ENCODE measurements around the gene CNGA2.

The CNGA2 gene

GRCh38 chrX:151699746-151700145 is 34.8 kb upstream of the CNGA2 start:
- Histone ChIP-seq H3K27ac (ENCODE audit: low read depth in 2 of 2, low read length in 2 of 2) (no peak overlapping the region), H3K4me1 (ENCODE audit: control insufficient read depth in 2 of 2, insufficient read depth in 2 of 2, low read length in 2 of 2) (no peaks in the 10 kb centered on the region), H3K27me3 (ENCODE audit: control insufficient read depth in 2 of 2, insufficient read depth in 2 of 2, low read length in 2 of 2) (peaks cover 0 to 4% of the 10 kb centered on the region in 2 donors), H3K9me3 (ENCODE audit: control insufficient read depth in 2 of 2, low read length in 2 of 2) (no peaks in the 10 kb centered on the region), H3K36me3 (ENCODE audit: control insufficient read depth in 2 of 2, insufficient read depth in 2 of 2, low read length in 2 of 2) (no peaks in the 10 kb centered on the region), H3K4me3 (ENCODE audit: low read length in 2 of 2) (no peak overlapping the region), H3K9ac (ENCODE audit: low read depth in 1 of 2, low read length in 2 of 2) (no peak overlapping the region)

- no peaks in the 10 kb centered on the region for H3K4me1 ChIP-seq (ENCODE audit: control insufficient read depth in 2 of 2, insufficient read depth in 2 of 2, low read length in 2 of 2)
- H3K9me3 ChIP-seq (ENCODE audit: control insufficient read depth in 2 of 2, low read length in 2 of 2) = no peaks in the 10 kb centered on the region
- H3K4me3 ChIP-seq (ENCODE audit: low read length in 2 of 2) = no peak overlapping the region
- no peaks in the 10 kb centered on the region for H3K36me3 ChIP-seq (ENCODE audit: control insufficient read depth in 2 of 2, insufficient read depth in 2 of 2, low read length in 2 of 2)
- H3K27me3 ChIP-seq (ENCODE audit: control insufficient read depth in 2 of 2, insufficient read depth in 2 of 2, low read length in 2 of 2) = peaks cover 0 to 4% of the 10 kb centered on the region in 2 donors
- no peak overlapping the region for H3K9ac ChIP-seq (ENCODE audit: low read depth in 1 of 2, low read length in 2 of 2)
- no peak overlapping the region for H3K27ac ChIP-seq (ENCODE audit: low read depth in 2 of 2, low read length in 2 of 2)
These were observed 34.0 kb upstream of the CNGA2 start for GRCh38 chrX:151700581-151700980.

GRCh38 chrX:151701071-151701470 is 33.5 kb upstream of the CNGA2 start:
- no peak overlapping the region for H3K9ac ChIP-seq (ENCODE audit: low read depth in 1 of 2, low read length in 2 of 2)
- no peaks in the 10 kb centered on the region for H3K36me3 ChIP-seq (ENCODE audit: control insufficient read depth in 2 of 2, insufficient read depth in 2 of 2, low read length in 2 of 2)
- peaks cover 0 to 4% of the 10 kb centered on the region in 2 donors for H3K27me3 ChIP-seq (ENCODE audit: control insufficient read depth in 2 of 2, insufficient read depth in 2 of 2, low read length in 2 of 2)
- no peaks in the 10 kb centered on the region for H3K4me1 ChIP-seq (ENCODE audit: control insufficient read depth in 2 of 2, insufficient read depth in 2 of 2, low read length in 2 of 2)
- H3K9me3 ChIP-seq (ENCODE audit: control insufficient read depth in 2 of 2, low read length in 2 of 2) = no peaks in the 10 kb centered on the region
- no peak overlapping the region for H3K4me3 ChIP-seq (ENCODE audit: low read length in 2 of 2)
- H3K27ac ChIP-seq (ENCODE audit: low read depth in 2 of 2, low read length in 2 of 2) = no peak overlapping the region

GRCh38 chrX:151701531-151701930 is 33.0 kb upstream of the CNGA2 start:
- no peak overlapping the region for H3K27ac ChIP-seq (ENCODE audit: low read depth in 2 of 2, low read length in 2 of 2)
- H3K4me1 ChIP-seq (ENCODE audit: control insufficient read depth in 2 of 2, insufficient read depth in 2 of 2, low read length in 2 of 2) = no peaks in the 10 kb centered on the region

GRCh38 chrX:151702026-151702714 is 32.4 kb upstream of the CNGA2 start:
- no peak overlapping the region for H3K9ac ChIP-seq (ENCODE audit: low read depth in 1 of 2, low read length in 2 of 2)
- no peak overlapping the region for H3K27ac ChIP-seq (ENCODE audit: low read depth in 2 of 2, low read length in 2 of 2)
- H3K4me1 ChIP-seq (ENCODE audit: control insufficient read depth in 2 of 2, insufficient read depth in 2 of 2, low read length in 2 of 2) = no peaks in the 10 kb centered on the region
- no peaks in the 10 kb centered on the region for H3K9me3 ChIP-seq (ENCODE audit: control insufficient read depth in 2 of 2, low read length in 2 of 2)
- H3K27me3 ChIP-seq (ENCODE audit: control insufficient read depth in 2 of 2, insufficient read depth in 2 of 2, low read length in 2 of 2) = peaks cover 2 to 3% of the 10 kb centered on the region in 2 donors
- H3K36me3 ChIP-seq (ENCODE audit: control insufficient read depth in 2 of 2, insufficient read depth in 2 of 2, low read length in 2 of 2) = no peaks in the 10 kb centered on the region
- no peak overlapping the region for H3K4me3 ChIP-seq (ENCODE audit: low read length in 2 of 2)

More at GRCh38 chrX:151701531-151701930, 33.0 kb upstream of the CNGA2 start:
- no peaks in the 10 kb centered on the region for H3K36me3 ChIP-seq (ENCODE audit: control insufficient read depth in 2 of 2, insufficient read depth in 2 of 2, low read length in 2 of 2)
- peaks cover under 1 to 2% of the 10 kb centered on the region in 2 donors for H3K27me3 ChIP-seq (ENCODE audit: control insufficient read depth in 2 of 2, insufficient read depth in 2 of 2, low read length in 2 of 2)
- no peak overlapping the region for H3K9ac ChIP-seq (ENCODE audit: low read depth in 1 of 2, low read length in 2 of 2)
- H3K9me3 ChIP-seq (ENCODE audit: control insufficient read depth in 2 of 2, low read length in 2 of 2) = no peaks in the 10 kb centered on the region
- H3K4me3 ChIP-seq (ENCODE audit: low read length in 2 of 2) = no peak overlapping the region

- no peak overlapping the region for H3K4me3 ChIP-seq (ENCODE audit: low read length in 2 of 2)
- H3K36me3 ChIP-seq (ENCODE audit: control insufficient read depth in 2 of 2, insufficient read depth in 2 of 2, low read length in 2 of 2) = no peaks in the 10 kb centered on the region
- H3K9me3 ChIP-seq (ENCODE audit: control insufficient read depth in 2 of 2, low read length in 2 of 2) = no peaks in the 10 kb centered on the region
- H3K27me3 ChIP-seq (ENCODE audit: control insufficient read depth in 2 of 2, insufficient read depth in 2 of 2, low read length in 2 of 2) = peaks cover 2 to 3% of the 10 kb centered on the region in 2 donors
- no peaks in the 10 kb centered on the region for H3K4me1 ChIP-seq (ENCODE audit: control insufficient read depth in 2 of 2, insufficient read depth in 2 of 2, low read length in 2 of 2)
- no peak overlapping the region for H3K27ac ChIP-seq (ENCODE audit: low read depth in 2 of 2, low read length in 2 of 2)
- H3K9ac ChIP-seq (ENCODE audit: low read depth in 1 of 2, low read length in 2 of 2) = no peak overlapping the region
These were observed 31.7 kb upstream of the CNGA2 start for GRCh38 chrX:151702741-151703340.

GRCh38 chrX:151703487-151703886 is 31.1 kb upstream of the CNGA2 start:
- no peak overlapping the region for H3K9ac ChIP-seq (ENCODE audit: low read depth in 1 of 2, low read length in 2 of 2)
- no peaks in the 10 kb centered on the region for H3K9me3 ChIP-seq (ENCODE audit: control insufficient read depth in 2 of 2, low read length in 2 of 2)
- peaks cover 2 to 3% of the 10 kb centered on the region in 2 donors for H3K27me3 ChIP-seq (ENCODE audit: control insufficient read depth in 2 of 2, insufficient read depth in 2 of 2, low read length in 2 of 2)
- H3K4me1 ChIP-seq (ENCODE audit: control insufficient read depth in 2 of 2, insufficient read depth in 2 of 2, low read length in 2 of 2) = no peaks in the 10 kb centered on the region
- no peak overlapping the region for H3K27ac ChIP-seq (ENCODE audit: low read depth in 2 of 2, low read length in 2 of 2)
- H3K4me3 ChIP-seq (ENCODE audit: low read length in 2 of 2) = no peak overlapping the region
- H3K36me3 ChIP-seq (ENCODE audit: control insufficient read depth in 2 of 2, insufficient read depth in 2 of 2, low read length in 2 of 2) = no peaks in the 10 kb centered on the region

- H3K4me3 ChIP-seq (ENCODE audit: low read length in 2 of 2) = no peak overlapping the region
- H3K27ac ChIP-seq (ENCODE audit: low read depth in 2 of 2, low read length in 2 of 2) = no peak overlapping the region
- H3K36me3 ChIP-seq (ENCODE audit: control insufficient read depth in 2 of 2, insufficient read depth in 2 of 2, low read length in 2 of 2) = no peaks in the 10 kb centered on the region
- no peaks in the 10 kb centered on the region for H3K9me3 ChIP-seq (ENCODE audit: control insufficient read depth in 2 of 2, low read length in 2 of 2)
- H3K4me1 ChIP-seq (ENCODE audit: control insufficient read depth in 2 of 2, insufficient read depth in 2 of 2, low read length in 2 of 2) = no peaks in the 10 kb centered on the region
- H3K9ac ChIP-seq (ENCODE audit: low read depth in 1 of 2, low read length in 2 of 2) = no peak overlapping the region
- peaks cover 2 to 3% of the 10 kb centered on the region in 2 donors for H3K27me3 ChIP-seq (ENCODE audit: control insufficient read depth in 2 of 2, insufficient read depth in 2 of 2, low read length in 2 of 2)
These were observed 30.4 kb upstream of the CNGA2 start for GRCh38 chrX:151704041-151704663.

- H3K4me1 ChIP-seq (ENCODE audit: control insufficient read depth in 2 of 2, insufficient read depth in 2 of 2, low read length in 2 of 2) = peaks cover 0 to 4% of the 10 kb centered on the region in 2 donors
- no peak overlapping the region for H3K4me3 ChIP-seq (ENCODE audit: low read length in 2 of 2)
- no peaks in the 10 kb centered on the region for H3K9me3 ChIP-seq (ENCODE audit: control insufficient read depth in 2 of 2, low read length in 2 of 2)
- no peak overlapping the region for H3K27ac ChIP-seq (ENCODE audit: low read depth in 2 of 2, low read length in 2 of 2)
- H3K36me3 ChIP-seq (ENCODE audit: control insufficient read depth in 2 of 2, insufficient read depth in 2 of 2, low read length in 2 of 2) = no peaks in the 10 kb centered on the region
- H3K9ac ChIP-seq (ENCODE audit: low read depth in 1 of 2, low read length in 2 of 2) = no peak overlapping the region
- peaks cover 0 to 3% of the 10 kb centered on the region in 2 donors for H3K27me3 ChIP-seq (ENCODE audit: control insufficient read depth in 2 of 2, insufficient read depth in 2 of 2, low read length in 2 of 2)
These were observed 25.7 kb upstream of the CNGA2 start for GRCh38 chrX:151708821-151709220.

- peaks cover 0 to 4% of the 10 kb centered on the region in 2 donors for H3K4me1 ChIP-seq (ENCODE audit: control insufficient read depth in 2 of 2, insufficient read depth in 2 of 2, low read length in 2 of 2)
- H3K36me3 ChIP-seq (ENCODE audit: control insufficient read depth in 2 of 2, insufficient read depth in 2 of 2, low read length in 2 of 2) = no peaks in the 10 kb centered on the region
- H3K9ac ChIP-seq (ENCODE audit: low read depth in 1 of 2, low read length in 2 of 2) = no peak overlapping the region
- H3K4me3 ChIP-seq (ENCODE audit: low read length in 2 of 2) = no peak overlapping the region
- no peaks in the 10 kb centered on the region for H3K9me3 ChIP-seq (ENCODE audit: control insufficient read depth in 2 of 2, low read length in 2 of 2)
- no peak overlapping the region for H3K27ac ChIP-seq (ENCODE audit: low read depth in 2 of 2, low read length in 2 of 2)
- H3K27me3 ChIP-seq (ENCODE audit: control insufficient read depth in 2 of 2, insufficient read depth in 2 of 2, low read length in 2 of 2) = peaks cover 3% of the 10 kb centered on the region in 2 donors
These were observed 24.1 kb upstream of the CNGA2 start for GRCh38 chrX:151710457-151710856.

All from mucosa of rectum (tissue), 2 donors.